Measurements from ENCODE around the gene LRRC8C. TPM values are rescaled to one million over a fixed set of nuclear protein-coding genes. Genes with fewer than 3 reads are reported as not detected.

Gene LRRC8C
- total and polyA plus RNA-seq, 2 of the 8 experiments (the other 6 are each of a cell fraction or from before 2014, with no cell fraction given): 1.1 to 2.1 TPM

- POLR2A ChIA-PET (ENCODE audit: partially characterized antibody): no interaction called here
- Histone ChIP-seq H3K27ac (ENCODE audit: low read depth, low read length) (no peak overlapping the region), H2AFZ (ENCODE audit: low read length) (no peak overlapping the region), H3K4ac (replicated peaks; ENCODE audit: insufficient read length, low read depth, low read length) (no peak overlapping the region), H4K5ac (ENCODE audit: insufficient read length, low read depth, low read length) (no peak overlapping the region), H3K4me1 (replicated peaks in 1 of 4; ENCODE audit: control insufficient read depth in 3 of 4, insufficient read depth in 4 of 4, low read length in 3 of 4) (peaks cover 0 to 10% (median 4%) of the 10 kb centered on the region in 4 experiments; a peak in 3 of 7 replicates), H2AK5ac (ENCODE audit: low read depth, low read length) (no peak overlapping the region), H3K79me1 (ENCODE audit: low read depth, low read length) (no peaks in the 10 kb centered on the region), H4K8ac (ENCODE audit: extremely low read depth, insufficient read depth, low read length) (no peak overlapping the region), H4K91ac (replicated peaks; ENCODE audit: insufficient read length, low read length) (no peak overlapping the region), H3K14ac (ENCODE audit: insufficient read length) (no peak overlapping the region), H3K18ac (ENCODE audit: extremely low read depth, low read length) (no peak overlapping the region), H2BK15ac (ENCODE audit: low read length) (no peak overlapping the region), H2BK120ac (replicated peaks; ENCODE audit: low read depth, low read length) (no peak overlapping the region), H3K9me3 (ENCODE audit: insufficient read depth in 2 of 2, low read depth in 1 of 2, low read length in 1 of 2) (no peaks in the 10 kb centered on the region), H3K23ac (ENCODE audit: insufficient read length) (no peak overlapping the region), H2BK12ac (ENCODE audit: low read depth, low read length) (no peak overlapping the region), H3K4me3 (ENCODE audit: extremely low read depth in 1 of 4, insufficient read depth in 2 of 4, low read depth in 3 of 4, low read length in 4 of 4) (no peak overlapping the region), H4K20me1 (replicated peaks in 1 of 2; ENCODE audit: control insufficient read depth in 1 of 2, insufficient read depth in 2 of 2, low read length in 2 of 2) (no peaks in the 10 kb centered on the region), H3K79me2 (ENCODE audit: control insufficient read depth in 1 of 2, insufficient read depth in 2 of 2, low read length in 2 of 2) (0 out of 4 replicates have a peak, but pooled peaks cover 0 to 6% of the 10 kb centered on the region in 2 experiments), H3K9ac (replicated peaks in 1 of 4; ENCODE audit: extremely low read depth in 1 of 4, low read depth in 3 of 4, low read length in 3 of 4) (no peak overlapping the region), H3K36me3 (ENCODE audit: control insufficient read depth in 2 of 4, insufficient read depth in 4 of 4, low read length in 3 of 4) (peaks cover 0 to 33% (median 14%) of the 10 kb centered on the region in 4 experiments), H3K56ac (replicated peaks; ENCODE audit: insufficient read length, low read depth, low read length) (no peak overlapping the region), H3K4me2 (ENCODE audit: insufficient read depth in 1 of 2, low read depth in 2 of 2, low read length in 2 of 2) (no peak overlapping the region), H3K27me3 (replicated peaks in 1 of 4; ENCODE audit: control insufficient read depth in 3 of 4, extremely low read depth in 1 of 4, insufficient read depth in 3 of 4, low read length in 3 of 4) (no peaks in the 10 kb centered on the region), H2BK5ac (ENCODE audit: low read depth, low read length) (no peak overlapping the region), H2BK20ac (ENCODE audit: low read length) (no peak overlapping the region), H3K23me2 (ENCODE audit: low read depth, low read length) (no peaks in the 10 kb centered on the region)
- CTCF ChIA-PET (ENCODE audit: partially characterized antibody): interaction anchor here (1.0 to 1.7 kb wide), 4 partner anchors 14 to 178 kb away, joined by 3 to 4 read pairs (median 4); no protein-coding TSS in a partner anchor
- FAIRE-seq: no peak
- no peak for DNase-seq (ENCODE audit: low read depth in 1 of 2, low spot score in 2 of 2)
- 89% methylated on average over 3 of the region's 3 CpGs; no CpG with 5 or more reads in 1 of the 2 experiments for WGBS, 2 experiments (ENCODE audit: extremely low coverage in 1 of 2, insufficient coverage in 1 of 2, insufficient read length in 1 of 2, insufficient replicate concordance in 2 of 2, low coverage in 1 of 2, low lambda C conversion rate in 2 of 2, missing lambda C conversion rate in 1 of 2)
- TF ChIP-seq FOSL1 (IDR thresholded peaks at IDR 0.05; ENCODE audit: insufficient read depth, low read depth, low read length): no peak
- no peak for TF ChIP-seq NRF1 (IDR thresholded peaks at IDR 0.05; ENCODE audit: low read depth, low read length)
- TF ChIP-seq KDM5A (IDR thresholded peaks at IDR 0.05; ENCODE audit: low read length): no peak
- no peak for TF ChIP-seq GABPA (IDR thresholded peaks at IDR 0.05; ENCODE audit: borderline replicate concordance, insufficient read depth, low read length)
- TF ChIP-seq RXRA (IDR thresholded peaks at IDR 0.05; ENCODE audit: insufficient read depth, low read depth, low read length): no peak
- TF ChIP-seq RBBP5 (IDR thresholded peaks at IDR 0.05; ENCODE audit: borderline replicate concordance, low read depth, low read length): no peak
- TF ChIP-seq MAFK (IDR thresholded peaks at IDR 0.05; ENCODE audit: low read depth, low read length): no peak
- TF ChIP-seq HDAC6 (IDR thresholded peaks at IDR 0.05; ENCODE audit: low read depth, low read length): no peak
- TF ChIP-seq JUND (IDR thresholded peaks at IDR 0.05; ENCODE audit: low read length): no peak
- no peak for TF ChIP-seq POU5F1 (IDR thresholded peaks at IDR 0.05; ENCODE audit: low read depth, low read length)
- no peak for TF ChIP-seq ZNF274 (IDR thresholded peaks at IDR 0.05; ENCODE audit: borderline replicate concordance, extremely low read depth, low read length)
- TF ChIP-seq SP1 (IDR thresholded peaks at IDR 0.05; ENCODE audit: low read depth, low read length): no peak
- no peak for TF ChIP-seq SIRT6 (IDR thresholded peaks at IDR 0.05; ENCODE audit: low read length)
- TF ChIP-seq SIX5 (IDR thresholded peaks at IDR 0.05; ENCODE audit: low read depth, low read length): no peak
- TF ChIP-seq TEAD4 (IDR thresholded peaks at IDR 0.05; ENCODE audit: low read depth, low read length): no peak
- TF ChIP-seq MAX (IDR thresholded peaks at IDR 0.05): no peak
Observed at GRCh38 chr1:89584781-89585180, 48.1 kb upstream of the LRRC8C start.

All from H1 (cell line).